HL-60 (cell line): ENCODE measurements around the gene RINL.

ENCODE experiments used
- DNase-seq, 2 experiments: peaks; one replicate each; pipeline ENCODE4 v3.0.0-alpha.2; 2010 to 2020; ENCODE audit warnings: low read depth in 1 of 2, low spot score in 1 of 2
- H3K27ac ChIP-seq: fragments of 250-450 bp; sonication (Bioruptor Pico); replicated peaks from 2 replicates; pipeline ENCODE4 v1.5.1; 2020; ENCODE audit warnings: mild to moderate bottlenecking, moderate library complexity
- H3K27me3 ChIP-seq: fragments of 250-450 bp; sonication (Bioruptor Pico); 2 replicates; pipeline ENCODE4 v1.5.1; 2021; ENCODE audit warnings: mild to moderate bottlenecking, moderate library complexity; ENCODE audit not compliant: insufficient read depth, poor library complexity, severe bottlenecking
- H3K4me3 ChIP-seq: replicated peaks from 2 replicates; pipeline ENCODE4 v1.5.1; 2011; ENCODE audit warnings: mild to moderate bottlenecking, control low read depth, low read length; ENCODE audit not compliant: insufficient read depth
- CTCF ChIP-seq: IDR thresholded peaks from one replicate; pipeline ENCODE4 v1.5.1; 2011; ENCODE audit warnings: low read length, control low read depth, inconsistent platforms; ENCODE audit not compliant: insufficient read depth
- GABPA ChIP-seq: IDR thresholded peaks from 2 replicates; pipeline ENCODE4 v1.6.1; 2012; ENCODE audit warnings: low read depth
- POLR2AphosphoS5 ChIP-seq: IDR thresholded peaks from 2 replicates; pipeline ENCODE4 v1.6.1; 2012; ENCODE audit warnings: low read depth
- REST ChIP-seq: IDR thresholded peaks from 2 replicates; pipeline ENCODE4 v1.6.1; 2012; ENCODE audit warnings: low read depth; ENCODE audit not compliant: insufficient replicate concordance
- SPI1 ChIP-seq: IDR thresholded peaks from 2 replicates; pipeline ENCODE4 v1.6.1; 2012; ENCODE audit warnings: low read depth, mild to moderate bottlenecking, borderline replicate concordance

RINL gene

GRCh38 chr19:38913958-38914357 is 35.9 kb upstream of the RINL start:
- Histone ChIP-seq H3K27ac (no peak overlapping the region), H3K4me3 (no peak overlapping the region), H3K27me3 (no peaks in the 10 kb centered on the region)
- no peak for DNase-seq
- TF ChIP-seq GABPA (no peak), SPI1 (no peak), REST (no peak), CTCF (no peak), POLR2AphosphoS5 (no peak)

- Histone ChIP-seq H3K4me3 (no peak overlapping the region), H3K27me3 (no peaks in the 10 kb centered on the region), H3K27ac (peak overlapping the region; percentile 51)
- TF ChIP-seq SPI1, result peak; percentile 89
- TF ChIP-seq POLR2AphosphoS5, result no peak
- TF ChIP-seq REST, result no peak
- peak; percentile 36 to 72 for DNase-seq
Observed at GRCh38 chr19:38912600-38913514, 34.8 kb upstream of the RINL start.

- no peak overlapping the region for H3K4me3 ChIP-seq
- no peak for DNase-seq
- TF ChIP-seq REST (no peak), CTCF (no peak), SPI1 (no peak), GABPA (no peak), POLR2AphosphoS5 (no peak)
- no peaks in the 10 kb centered on the region for H3K27me3 ChIP-seq
- no peak overlapping the region for H3K27ac ChIP-seq
Observed at GRCh38 chr19:38911388-38912001, 33.4 kb upstream of the RINL start.
